ENCODE results near the gene EEF1G. TPM values are rescaled to one million over a fixed set of nuclear protein-coding genes. Genes with fewer than 3 reads are reported as not detected.

EEF1G gene
- total and polyA plus RNA-seq, 2 of the 13 experiments (the other 11 are each of a cell fraction or from before 2014, with no cell fraction given): 1,787 to 2,144 TPM

GRCh38 chr11:62545437-62546243, 28.1 kb downstream of the EEF1G start (continued):
- TF ChIP-seq HNF1B (CRISPR knock-in tag; IDR thresholded peaks at IDR 0.05) (peak; percentile 89), JUND (CRISPR knock-in tag; IDR thresholded peaks at IDR 0.05) (no peak), ZMYM2 (CRISPR knock-in tag; IDR thresholded peaks at IDR 0.05) (peak; percentile 70; the same call in 1 of the 2 replicates), ZNF7 (CRISPR knock-in tag; IDR thresholded peaks at IDR 0.05) (no peak), NFKBIZ (CRISPR knock-in tag; IDR thresholded peaks at IDR 0.05) (no peak), KLF11 (CRISPR knock-in tag; IDR thresholded peaks at IDR 0.05) (no peak; the same call in none of the 2 replicates), CHCHD3 (CRISPR knock-in tag; IDR thresholded peaks at IDR 0.05) (0 out of 2 replicates have a peak, but pooled peaks have one; percentile 87), ZFP1 (CRISPR knock-in tag; IDR thresholded peaks at IDR 0.05) (peak; percentile 44; the same call in 1 of the 2 replicates), ELK4 (CRISPR knock-in tag; IDR thresholded peaks at IDR 0.05; ENCODE audit: borderline replicate concordance) (no peak), ZNF576 (CRISPR knock-in tag; IDR thresholded peaks at IDR 0.05) (no peak), THAP11 (CRISPR knock-in tag; IDR thresholded peaks at IDR 0.05) (no peak; the same call in 1 of the 2 replicates), ZNF724P (CRISPR knock-in tag; IDR thresholded peaks at IDR 0.05; ENCODE audit: borderline replicate concordance) (peak; percentile 80; the same call in 1 of the 2 replicates), ZNF816 (CRISPR knock-in tag; IDR thresholded peaks at IDR 0.05; ENCODE audit: borderline replicate concordance) (no peak), ZNF577 (CRISPR knock-in tag; IDR thresholded peaks at IDR 0.05; ENCODE audit: borderline replicate concordance, low read depth) (no peak), ZNF350 (CRISPR knock-in tag; IDR thresholded peaks at IDR 0.05; ENCODE audit: borderline replicate concordance, low read depth) (peak; percentile 74; the same call in 1 of the 2 replicates), ARID2 (CRISPR knock-in tag; IDR thresholded peaks at IDR 0.05; ENCODE audit: borderline replicate concordance) (peak; percentile 69; the same call in 1 of the 2 replicates), PPARG (CRISPR knock-in tag; conservative IDR thresholded peaks at IDR 0.05) (peak; percentile 34; the same call in 1 of the 2 replicates), ZBTB10 (CRISPR knock-in tag; IDR thresholded peaks at IDR 0.05; ENCODE audit: borderline replicate concordance) (no peak; the same call in 1 of the 2 replicates), ARNTL (CRISPR knock-in tag; IDR thresholded peaks at IDR 0.05) (peak; percentile 52; the same call in 1 of the 2 replicates), ZNF317 (CRISPR knock-in tag; IDR thresholded peaks at IDR 0.05) (no peak), EEA1 (CRISPR knock-in tag; IDR thresholded peaks at IDR 0.05; ENCODE audit: borderline replicate concordance) (no peak), SALL1 (CRISPR knock-in tag; IDR thresholded peaks at IDR 0.05) (peak; percentile 74), ZNF501 (CRISPR knock-in tag; IDR thresholded peaks at IDR 0.05) (peak; percentile 81), ZNF616 (CRISPR knock-in tag; IDR thresholded peaks at IDR 0.05; ENCODE audit: low read depth) (no peak), NPAS2 (CRISPR knock-in tag; IDR thresholded peaks at IDR 0.05; ENCODE audit: borderline replicate concordance) (no peak)

Data from HepG2 (cell line).